DMS53 treated with DMSO at 0.1 percent for 48 hours (cell line): ENCODE measurements around the gene SIAE.

Source experiments
- DNase-seq: peaks from one replicate; lab custom pipeline; 2025; ENCODE audit not compliant: unreplicated experiment; lab: John Stamatoyannopoulos, UW

SIAE gene

DNA sequence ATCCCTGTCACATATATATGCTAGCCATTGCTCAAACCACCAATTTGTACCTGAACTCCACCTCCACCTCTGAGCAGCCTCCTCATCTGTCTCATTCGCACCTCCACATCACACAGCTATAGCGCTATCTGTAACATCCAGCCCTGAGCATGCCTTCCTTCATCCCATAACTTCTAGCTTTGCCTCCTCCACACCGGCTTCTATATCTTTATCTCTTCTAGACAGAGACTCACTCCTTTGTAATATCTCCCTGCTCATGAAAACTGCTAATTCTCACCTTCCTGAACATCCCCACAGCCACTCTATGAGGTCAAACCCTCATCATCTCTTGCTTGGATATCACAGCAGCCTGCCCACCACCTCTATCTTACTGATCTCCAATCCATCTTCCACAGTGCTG, 5.9 kb downstream of the SIAE start:
- DNase-seq, result no peak

DNA sequence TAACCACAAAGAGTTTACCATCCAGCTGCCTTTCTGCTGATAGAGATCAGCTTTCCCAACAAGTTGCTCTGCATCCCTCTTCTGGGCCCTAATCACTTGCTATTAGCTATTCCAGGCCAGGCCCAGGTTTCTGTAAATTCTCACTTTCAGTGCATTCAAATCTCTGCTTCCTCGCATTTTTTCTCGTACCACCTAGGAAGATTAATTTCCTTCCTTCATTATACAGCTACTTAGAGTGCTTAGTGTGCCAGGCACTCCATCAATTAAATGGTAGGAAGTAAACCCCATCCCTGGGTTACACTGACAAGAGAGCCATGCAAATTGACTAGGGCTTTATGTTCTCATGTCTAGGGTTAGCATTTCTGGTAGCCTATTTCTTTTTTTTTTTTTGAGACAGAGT, 9.7 kb downstream of the SIAE start:
- no peak for DNase-seq

GRCh38 chr11:124662106-124662505, 11.4 kb downstream of the SIAE start:
- no peak for DNase-seq

DNA sequence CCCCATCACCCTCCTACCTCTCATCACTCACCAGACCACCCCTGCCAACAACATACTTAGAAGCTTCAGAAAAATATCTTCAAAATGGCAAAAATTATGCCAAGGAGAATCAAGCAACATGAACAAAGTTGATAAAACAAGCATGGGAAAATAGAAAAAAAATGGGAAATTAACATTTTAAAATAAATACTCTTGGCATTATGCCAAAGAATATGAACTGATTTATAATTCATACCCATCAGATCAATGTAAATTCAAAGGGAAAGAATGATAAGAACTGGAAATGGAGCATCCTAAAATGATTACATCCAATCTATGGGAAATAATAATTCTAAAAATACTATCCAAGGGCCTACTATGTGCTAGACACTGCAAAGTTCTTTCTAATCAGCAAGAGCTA, 12.0 kb downstream of the SIAE start:
- DNase-seq, result no peak

DNA sequence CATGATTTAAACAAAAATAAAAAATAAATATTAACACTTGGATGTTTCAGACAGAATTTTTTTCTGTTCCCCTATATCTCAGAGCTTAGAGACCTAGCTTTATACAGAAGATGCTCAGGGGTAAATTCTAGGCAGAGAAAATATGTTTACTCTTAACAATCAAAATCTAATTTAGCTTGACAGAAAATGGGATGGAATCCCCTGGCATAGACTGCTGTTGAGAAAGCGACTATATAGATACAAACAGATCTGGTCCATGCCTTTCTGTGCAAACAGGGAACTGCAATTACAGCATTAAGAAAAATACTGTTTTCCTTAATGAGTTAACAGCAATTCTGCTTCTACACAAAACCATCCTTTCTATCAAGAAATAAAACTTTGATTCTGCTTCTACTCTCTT, 14.6 kb downstream of the SIAE start:
- DNase-seq, result no peak

DNA sequence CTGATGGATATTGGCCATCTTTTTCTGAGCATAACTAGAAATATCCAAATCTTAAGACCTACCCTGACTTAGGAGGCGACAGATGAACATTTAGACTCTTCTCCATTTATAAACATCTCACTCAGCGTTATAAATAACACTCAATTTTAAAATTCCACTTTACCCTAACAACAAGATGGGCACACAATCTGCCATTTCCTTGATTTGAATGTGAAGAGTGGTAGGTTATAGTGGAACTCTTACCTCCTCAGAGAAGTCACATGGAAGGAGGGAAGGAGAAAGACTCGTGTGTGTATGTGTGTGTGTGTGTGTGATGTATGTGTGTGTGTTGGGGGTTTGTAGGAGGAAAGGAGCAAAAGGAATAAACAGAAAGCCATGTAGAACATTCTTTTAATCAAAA, 15.0 kb downstream of the SIAE start:
- no peak for DNase-seq

- no peak for DNase-seq
Observed at GRCh38 chr11:124657904-124658303, 15.6 kb downstream of the SIAE start.

DNA sequence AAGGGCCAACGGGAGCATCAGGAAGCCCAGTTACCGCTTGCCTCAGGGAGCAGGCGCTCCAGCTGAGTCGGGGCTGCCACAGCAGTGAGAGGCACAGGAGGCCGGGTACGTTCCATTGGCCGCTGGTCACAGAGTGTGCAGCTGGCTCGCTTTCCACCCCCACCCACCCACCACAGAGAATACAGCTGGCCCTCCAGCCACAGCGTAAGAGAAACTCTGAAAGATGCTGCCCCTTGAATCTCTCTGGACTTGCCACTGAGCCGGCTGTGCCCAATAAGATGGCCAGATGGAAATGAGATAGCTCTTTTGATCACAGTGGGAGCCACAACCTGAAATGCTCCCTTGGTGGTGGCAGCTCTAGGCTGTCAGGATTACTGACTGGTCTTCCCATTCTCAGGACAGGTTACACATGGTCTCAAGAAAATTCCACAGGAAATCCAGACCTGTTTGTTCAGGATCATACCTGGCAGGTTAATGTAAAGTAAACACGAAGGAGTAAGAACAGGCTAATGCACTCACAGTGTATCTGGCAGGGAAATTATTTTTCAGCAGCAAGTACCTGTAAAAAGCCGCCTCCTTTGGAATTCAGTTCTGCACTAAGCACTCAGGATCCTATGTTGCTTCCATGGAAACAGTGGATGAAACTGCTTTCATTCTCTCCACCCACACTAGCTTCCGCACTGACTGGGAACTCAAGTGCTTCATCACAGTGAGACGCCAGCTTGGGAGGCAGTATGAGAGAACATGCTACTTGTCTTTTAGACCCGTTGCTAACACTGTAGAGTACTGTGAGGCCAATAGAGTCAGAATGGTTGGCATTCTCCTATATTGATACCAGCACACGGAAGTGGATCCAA, 16.5 kb downstream of the SIAE start:
- DNase-seq, result no peak

GRCh38 chr11:124648610-124649009, 24.9 kb downstream of the SIAE start:
- no peak for DNase-seq

GRCh38 chr11:124646148-124646547, 27.4 kb downstream of the SIAE start:
- DNase-seq, result no peak

- peak; percentile 74 for DNase-seq
Observed at GRCh38 chr11:124644426-124645280, 28.9 kb downstream of the SIAE start.

- no peak for DNase-seq
Observed at GRCh38 chr11:124643605-124644425, 29.7 kb downstream of the SIAE start.

GRCh38 chr11:124643042-124643604, 30.4 kb downstream of the SIAE start:
- no peak for DNase-seq

- DNase-seq, result no peak
Observed at GRCh38 chr11:124642628-124643027, 30.9 kb downstream of the SIAE start.

DNA sequence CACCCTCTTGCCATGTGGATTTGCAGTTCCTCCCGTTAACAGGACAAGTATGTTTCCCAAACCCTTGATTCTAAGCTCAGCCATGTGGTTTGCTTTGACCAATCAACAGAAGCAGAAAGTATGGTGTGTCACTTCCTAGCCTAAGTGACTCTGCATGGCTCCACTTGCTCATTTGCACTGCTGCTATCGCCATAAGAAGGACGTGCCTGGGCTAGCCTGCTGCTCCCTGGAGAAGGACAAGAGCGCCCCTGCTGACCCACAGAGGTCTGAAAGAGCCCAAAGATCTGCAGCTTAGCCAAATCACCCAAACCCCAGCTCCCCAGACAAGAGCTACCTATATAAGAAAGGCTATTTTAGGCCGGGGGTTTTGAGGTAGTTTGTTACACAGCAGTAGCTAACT, 32.9 kb downstream of the SIAE start:
- DNase-seq, result no peak

GRCh38 chr11:124639186-124639585, 34.4 kb downstream of the SIAE start:
- no peak for DNase-seq

DNA sequence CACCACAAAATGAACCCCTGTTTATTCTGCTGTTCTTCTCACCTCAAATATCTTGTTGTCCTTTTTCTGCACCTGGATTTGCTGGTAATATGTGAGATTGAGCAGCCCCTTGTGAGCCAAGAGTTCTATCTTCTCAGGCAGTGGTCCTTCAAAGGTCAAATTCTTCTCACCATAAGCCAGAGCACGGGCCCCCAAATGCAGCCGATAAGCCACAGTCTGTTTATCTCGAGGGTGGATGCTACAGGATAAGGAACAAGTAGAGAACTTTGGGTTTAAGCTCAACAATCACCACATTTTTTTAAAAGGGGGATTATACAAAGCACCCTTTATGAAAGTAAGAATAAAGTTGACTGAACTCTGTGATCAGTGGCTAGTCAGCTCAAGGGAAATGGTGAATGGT, 35.0 kb downstream of the SIAE start:
- DNase-seq, result no peak

- DNase-seq, result no peak
Observed at GRCh38 chr11:124635932-124636331, 37.6 kb downstream of the SIAE start.

DNA sequence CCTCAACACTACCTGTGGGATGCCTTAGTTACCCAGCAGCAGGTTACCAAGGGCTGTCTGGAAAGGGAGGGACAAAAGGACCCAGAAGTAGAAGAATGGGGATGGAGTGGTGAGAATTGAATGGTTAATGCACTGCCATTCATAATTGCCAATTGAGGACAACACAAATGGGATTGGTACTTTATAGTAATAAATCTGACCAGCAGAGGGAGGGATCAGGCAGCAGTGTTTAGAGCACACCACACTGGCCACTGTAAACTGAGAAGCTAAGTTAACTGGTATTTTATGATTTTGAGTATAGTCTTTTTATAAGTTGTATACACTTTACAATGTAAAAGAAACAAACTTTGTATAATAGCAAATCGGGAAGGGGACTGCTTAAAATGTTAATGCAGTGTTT, 40.2 kb downstream of the SIAE start:
- DNase-seq, result no peak

GRCh38 chr11:124629961-124630360, 43.6 kb downstream of the SIAE start:
- DNase-seq, result no peak

- no peak for DNase-seq
Observed at GRCh38 chr11:124627546-124627945, 46.0 kb downstream of the SIAE start.
